BJ (cell line): ENCODE data around the gene MRPS2. TPM values are rescaled to one million over a fixed set of nuclear protein-coding genes. Genes with fewer than 3 reads are reported as not detected.

Experiments used
- CTCF ChIA-PET: fragments of 350-600 bp; formaldehyde crosslinking; extraction: SDS; loops from one replicate; lab custom pipeline; 2021; ENCODE audit warnings: antibody characterized with exemption, inconsistent platforms; lab: Yijun Ruan, JAX
- POLR2A ChIA-PET: fragments of 300-600 bp; sonication (Branson Sonifier 250); formaldehyde crosslinking; extraction: SDS; loops from one replicate; lab custom pipeline; 2021; ENCODE audit warnings: antibody characterized with exemption; lab: Charles Lee
- DNase-seq: peaks from one replicate; pipeline ENCODE4 v3.0.0-alpha.2; 2011; ENCODE audit warnings: low read depth
- H3K27me3 ChIP-seq: 2 replicates; pipeline ENCODE4 v1.6.0; 2011; ENCODE audit warnings: low read length; ENCODE audit not compliant: control insufficient read depth, insufficient read depth
- H3K36me3 ChIP-seq: 2 replicates; pipeline ENCODE4 v1.5.1; 2011; ENCODE audit warnings: low read length; ENCODE audit not compliant: control insufficient read depth, insufficient read depth
- H3K4me3 ChIP-seq: 2 replicates; pipeline ENCODE4 v1.5.1; 2011; ENCODE audit warnings: low read depth, mild to moderate bottlenecking, control low read depth, low read length
- polyA plus RNA-seq: library from polyadenylated mRNA; depleted of rRNA; stranded (reverse); fragments of >200 nt; gene quantifications from 2 replicates; pipeline ENCODE4 v1.2.3, GENCODE V29; 2011
- TF ChIP-seq, protein P1 (sequence below): IDR thresholded peaks from 2 replicates; pipeline ENCODE4 v1.5.1; 2011; ENCODE audit warnings: low read depth, mild to moderate bottlenecking, control low read depth, inconsistent platforms, low read length, moderate library complexity; ENCODE audit not compliant: insufficient read depth

MRPS2 gene
- polyA plus RNA-seq, 1 experiment = 102 TPM

DNA sequence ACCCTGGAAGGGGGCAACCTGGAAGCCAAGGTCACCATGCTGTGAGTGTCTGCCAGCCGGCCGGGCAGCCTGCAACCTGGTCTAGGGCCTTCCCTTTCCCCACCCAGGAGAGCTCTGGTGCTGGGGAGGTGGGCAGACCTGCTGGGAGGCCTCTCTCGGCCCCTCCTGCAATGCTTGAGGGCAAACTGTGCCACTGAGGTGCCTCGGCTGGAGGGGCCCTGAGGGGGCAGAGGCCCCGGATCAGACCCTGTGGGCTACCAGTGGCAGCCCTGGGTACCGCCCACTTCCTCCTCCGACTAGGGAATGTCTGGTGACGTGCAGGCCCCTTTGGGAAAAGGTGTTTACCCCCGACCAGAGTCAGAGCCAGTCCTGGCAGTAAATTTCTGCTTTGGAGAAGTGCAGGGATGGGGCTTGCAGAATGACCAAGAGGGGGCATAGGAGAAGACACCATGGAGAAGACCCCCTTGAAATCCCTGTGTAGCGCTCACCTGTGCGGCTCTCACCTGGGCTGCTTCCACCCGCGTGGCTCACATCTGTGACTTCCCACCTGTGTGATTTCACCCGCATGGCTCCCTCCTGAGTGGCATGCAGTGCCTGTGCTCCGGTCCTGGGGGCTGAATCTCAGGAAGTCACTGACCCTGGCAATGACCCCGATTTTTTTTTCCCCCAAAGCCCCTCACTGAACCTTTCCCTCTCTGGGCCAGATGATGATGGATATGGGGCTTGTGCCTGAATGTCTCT lies 21.8 kb downstream of the MRPS2 start:
- CTCF ChIA-PET = no interaction called here

DNA sequence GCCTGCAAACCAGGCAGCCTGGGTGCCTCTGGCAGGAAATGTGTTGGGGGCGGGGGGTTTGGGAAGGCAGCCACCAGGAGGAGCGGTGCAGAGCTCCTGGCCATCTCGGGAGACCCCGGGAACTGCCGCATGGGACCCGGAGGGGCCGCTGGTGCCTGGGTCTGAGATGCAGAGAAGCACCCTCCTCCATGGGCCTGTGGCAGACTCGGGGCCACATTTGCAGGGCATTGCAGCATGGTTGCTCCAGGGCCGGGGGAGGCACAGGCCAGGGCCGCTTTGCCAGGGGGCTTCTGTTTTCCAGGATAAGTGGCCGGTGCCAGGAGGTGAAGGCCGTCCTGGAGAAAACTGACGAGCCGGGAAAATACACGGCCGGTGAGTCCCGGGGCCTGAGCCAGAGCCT lies 22.4 kb downstream of the MRPS2 start:
- CTCF ChIA-PET = no interaction called here
- no peaks in the 10 kb centered on the region; the same call in 1 of the 2 replicates for H3K27me3 ChIP-seq
- no peak overlapping the region for H3K4me3 ChIP-seq
- no peak for DNase-seq
- H3K36me3 ChIP-seq = no peaks in the 10 kb centered on the region
- TF ChIP-seq, protein P1, sequence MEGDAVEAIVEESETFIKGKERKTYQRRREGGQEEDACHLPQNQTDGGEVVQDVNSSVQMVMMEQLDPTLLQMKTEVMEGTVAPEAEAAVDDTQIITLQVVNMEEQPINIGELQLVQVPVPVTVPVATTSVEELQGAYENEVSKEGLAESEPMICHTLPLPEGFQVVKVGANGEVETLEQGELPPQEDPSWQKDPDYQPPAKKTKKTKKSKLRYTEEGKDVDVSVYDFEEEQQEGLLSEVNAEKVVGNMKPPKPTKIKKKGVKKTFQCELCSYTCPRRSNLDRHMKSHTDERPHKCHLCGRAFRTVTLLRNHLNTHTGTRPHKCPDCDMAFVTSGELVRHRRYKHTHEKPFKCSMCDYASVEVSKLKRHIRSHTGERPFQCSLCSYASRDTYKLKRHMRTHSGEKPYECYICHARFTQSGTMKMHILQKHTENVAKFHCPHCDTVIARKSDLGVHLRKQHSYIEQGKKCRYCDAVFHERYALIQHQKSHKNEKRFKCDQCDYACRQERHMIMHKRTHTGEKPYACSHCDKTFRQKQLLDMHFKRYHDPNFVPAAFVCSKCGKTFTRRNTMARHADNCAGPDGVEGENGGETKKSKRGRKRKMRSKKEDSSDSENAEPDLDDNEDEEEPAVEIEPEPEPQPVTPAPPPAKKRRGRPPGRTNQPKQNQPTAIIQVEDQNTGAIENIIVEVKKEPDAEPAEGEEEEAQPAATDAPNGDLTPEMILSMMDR = no peak
- POLR2A ChIA-PET = no interaction called here

More for the DNA sequence above, 21.8 kb downstream of the MRPS2 start:
- H3K27me3 ChIP-seq = no peaks in the 10 kb centered on the region; the same call in 1 of the 2 replicates
- POLR2A ChIA-PET = no interaction called here
- no peak overlapping the region for H3K4me3 ChIP-seq
- DNase-seq = no peak
- no peaks in the 10 kb centered on the region for H3K36me3 ChIP-seq
- TF ChIP-seq, protein P1 = no peak

DNA sequence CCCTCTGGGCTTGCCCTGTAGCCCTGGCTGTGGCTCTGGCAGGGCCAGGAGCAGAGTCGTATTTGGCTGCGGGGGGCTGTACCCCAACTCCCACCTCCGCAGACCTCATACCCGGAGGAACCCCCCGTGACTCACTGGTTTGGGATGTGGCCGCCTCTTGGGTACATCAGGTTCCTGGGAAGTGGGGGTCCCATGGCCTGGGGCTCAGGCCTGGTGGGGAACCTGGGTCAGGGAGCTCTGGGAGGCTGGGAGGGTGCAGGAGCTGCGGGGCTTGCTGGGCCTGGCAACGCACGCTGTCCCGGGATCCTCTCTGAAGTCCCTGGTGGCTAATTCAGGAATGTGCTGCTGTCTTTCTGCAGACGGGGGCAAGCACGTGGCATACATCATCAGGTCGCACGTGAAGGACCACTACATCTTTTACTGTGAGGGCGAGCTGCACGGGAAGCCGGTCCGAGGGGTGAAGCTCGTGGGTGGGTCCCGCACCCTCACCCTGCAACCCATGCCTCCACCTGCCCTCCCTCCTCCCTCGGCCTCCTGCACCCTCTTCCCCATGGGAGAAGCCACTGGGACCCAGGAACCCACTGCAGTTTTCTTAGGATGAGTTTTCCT lies 23.1 kb downstream of the MRPS2 start:
- TF ChIP-seq, protein P1 = no peak
- no peak for DNase-seq
- ChIA-PET CTCF (no interaction called here), POLR2A (no interaction called here)
- Histone ChIP-seq H3K4me3 (no peak overlapping the region), H3K27me3 (no peaks in the 10 kb centered on the region; the same call in 1 of the 2 replicates), H3K36me3 (no peaks in the 10 kb centered on the region)

DNA sequence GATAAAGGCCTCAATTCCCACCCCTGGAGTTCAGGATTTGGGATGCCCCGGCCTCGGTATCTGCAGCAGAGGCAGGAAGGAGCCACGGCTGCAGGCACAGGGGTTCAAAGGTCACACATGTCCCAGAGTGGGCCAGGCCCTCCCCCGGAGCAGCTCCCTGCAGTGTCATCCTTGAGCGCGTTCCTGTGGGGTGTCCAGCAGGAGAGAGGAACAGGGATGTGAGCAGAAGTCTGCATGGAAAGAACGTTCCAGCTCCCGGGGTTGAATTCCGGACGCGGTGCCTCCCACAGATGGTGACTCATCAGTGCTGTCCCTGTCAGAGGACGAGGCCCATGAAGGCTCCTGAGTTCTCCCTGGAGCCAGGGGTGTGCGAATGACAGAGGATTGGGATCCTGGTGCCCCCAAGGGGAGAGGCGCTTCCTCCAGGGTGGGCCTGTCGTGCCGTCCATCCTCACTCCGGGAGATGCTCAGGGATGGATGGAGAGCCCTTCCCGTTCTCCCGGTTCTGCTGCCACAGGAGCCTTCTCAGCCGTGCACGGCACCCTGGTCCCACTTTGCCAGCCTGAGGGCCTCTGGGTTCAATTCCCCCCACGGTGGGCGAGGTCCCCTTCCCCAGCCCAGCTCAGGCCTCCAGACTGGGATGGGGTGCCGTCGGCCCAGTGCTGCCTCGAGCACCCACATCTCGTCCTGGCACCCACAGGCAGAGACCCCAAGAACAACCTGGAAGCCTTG lies 23.8 kb downstream of the MRPS2 start:
- no peak for DNase-seq
- Histone ChIP-seq H3K4me3 (no peak overlapping the region), H3K27me3 (no peaks in the 10 kb centered on the region; the same call in 1 of the 2 replicates), H3K36me3 (no peaks in the 10 kb centered on the region)
- POLR2A ChIA-PET = no interaction called here
- CTCF ChIA-PET = interaction anchor here (0.9 kb wide), 1 partner anchor 20 kb away, joined by 3 read pairs; no protein-coding TSS in a partner anchor
- TF ChIP-seq, protein P1 = no peak
